T-cell (primary cell): Measurements from ENCODE around the gene PDGFRA. TPM values are rescaled to one million over a fixed set of nuclear protein-coding genes. Genes with fewer than 3 reads are reported as not detected.
"Not testable (repeated sequence)": the region's sequence is repeated elsewhere in the genome, so short reads cannot be mapped to it uniquely, and the experiment has no call there.

ENCODE experiments used
- ATAC-seq, 4 experiments: fragments of 200-7000 bp in 3 of 4; fragments of 150-1000 bp in 1 of 4; cut with Tn5 transposase; replicated peaks in 1 of 4; 1 replicate in 3 of 4; 2 replicates in 1 of 4; pipeline ENCODE4 v1.10.0; 2021; ENCODE audit warnings: moderate library complexity in 3 of 4, mild to moderate bottlenecking in 2 of 4, moderate number of reproducible peaks in 1 of 4
- CTCF ChIA-PET, 2 donors: fragments of 300-600 bp; sonication (Branson Sonifier 250); formaldehyde crosslinking; loops; one replicate each; lab custom pipeline; 2022; ENCODE audit warnings: antibody characterized with exemption in 2 of 2; lab: Charles Lee
- POLR2A ChIA-PET, 2 donors: fragments of 300-600 bp; sonication (Branson Sonifier 250); formaldehyde crosslinking; loops; one replicate each; lab custom pipeline; 2022; ENCODE audit warnings: antibody characterized with exemption in 2 of 2; lab: Charles Lee
- DNase-seq, 35 experiments: peaks; one replicate each; pipeline versions ENCODE4 v3.0.0 to v3.0.0-alpha.2; 2013 to 2023
- H3K27ac ChIP-seq: one replicate; pipeline ENCODE4 v1.5.1; 2013; ENCODE audit warnings: low read length
- H3K27me3 ChIP-seq, 2 experiments: replicated peaks in 1 of 2; 1 replicate in 1 of 2; 2 replicates in 1 of 2; pipeline versions ENCODE4 v1.6.1 to v1.7.0; 2013; ENCODE audit warnings: low read length in 1 of 2, mixed read lengths in 1 of 2; ENCODE audit not compliant: control insufficient read depth in 2 of 2, insufficient read depth in 2 of 2; ENCODE audit errors: extremely low read depth in 1 of 2
- H3K36me3 ChIP-seq, 2 donors: 1 replicate in 1 of 2; 2 replicates in 1 of 2; pipeline versions ENCODE4 v1.6.1 to v1.7.0; 2013; ENCODE audit warnings: low read length in 1 of 2; ENCODE audit not compliant: control insufficient read depth in 2 of 2, insufficient read depth in 1 of 2; ENCODE audit errors: extremely low read depth in 1 of 2
- H3K4me1 ChIP-seq, 2 experiments: 1 replicate in 1 of 2; 2 replicates in 1 of 2; pipeline versions ENCODE4 v1.6.1 to v1.7.0; 2013; ENCODE audit warnings: low read length in 2 of 2, mixed read lengths in 1 of 2; ENCODE audit not compliant: insufficient read depth in 2 of 2, control insufficient read depth in 1 of 2; ENCODE audit errors: extremely low read depth in 1 of 2
- H3K4me3 ChIP-seq, 2 donors: 1 replicate in 1 of 2; 2 replicates in 1 of 2; pipeline versions ENCODE4 v1.5.1 to v1.7.0; 2013; ENCODE audit warnings: mild to moderate bottlenecking in 2 of 2, low read length in 1 of 2, moderate library complexity in 1 of 2; ENCODE audit not compliant: control insufficient read depth in 1 of 2; ENCODE audit errors: extremely low read depth in 1 of 2
- H3K9me3 ChIP-seq: 2 replicates; pipeline ENCODE4 v1.7.0; 2013
- H3K27ac Mint-ChIP-seq, 2 donors: one replicate each; pipeline ENCODE4 v1.8.0; 2020 to 2021; ENCODE audit warnings: mild to moderate bottlenecking in 2 of 2, mixed read lengths in 2 of 2
- H3K27me3 Mint-ChIP-seq, 2 donors: one replicate each; pipeline ENCODE4 v1.8.0; 2021 to 2022; ENCODE audit warnings: mixed read lengths in 2 of 2
- H3K36me3 Mint-ChIP-seq: one replicate; pipeline ENCODE4 v1.8.0; 2021; ENCODE audit warnings: mixed read lengths
- H3K4me1 Mint-ChIP-seq, 3 donors: one replicate each; pipeline ENCODE4 v1.8.0; 2020 to 2022; ENCODE audit warnings: mixed read lengths in 3 of 3, mild to moderate bottlenecking in 1 of 3
- H3K4me3 Mint-ChIP-seq, 3 donors: one replicate each; pipeline ENCODE4 v1.8.0; 2020 to 2022; ENCODE audit warnings: mild to moderate bottlenecking in 3 of 3, mixed read lengths in 3 of 3, moderate library complexity in 3 of 3
- H3K9me3 Mint-ChIP-seq, 3 donors: one replicate each; pipeline ENCODE4 v1.8.0; 2020 to 2022; ENCODE audit warnings: mixed read lengths in 3 of 3
- WGBS: methylation state at CpG from one replicate; pipeline ENCODE4 v1.1.5; 2013; ENCODE audit warnings: missing lambda C conversion rate; ENCODE audit not compliant: insufficient coverage; 5-methylcytosine and 5-hydroxymethylcytosine counted together
- total RNA-seq, 35 experiments: library from RNA in 6 of 35; stranded (reverse) in 6 of 35; fragments of 120-200 nt in 1 of 35; gene quantifications; one replicate each; pipeline versions ENCODE4 v1.2.1 to v1.2.4 and lab custom pipeline; 2013 to 2026

Gene PDGFRA
- total RNA-seq, 5 donors from 2014 or later (not counting 1 experiment from before 2014, with no cell fraction given): 0.29 to 0.39 (median 0.32) TPM; not detected in 2

DNA sequence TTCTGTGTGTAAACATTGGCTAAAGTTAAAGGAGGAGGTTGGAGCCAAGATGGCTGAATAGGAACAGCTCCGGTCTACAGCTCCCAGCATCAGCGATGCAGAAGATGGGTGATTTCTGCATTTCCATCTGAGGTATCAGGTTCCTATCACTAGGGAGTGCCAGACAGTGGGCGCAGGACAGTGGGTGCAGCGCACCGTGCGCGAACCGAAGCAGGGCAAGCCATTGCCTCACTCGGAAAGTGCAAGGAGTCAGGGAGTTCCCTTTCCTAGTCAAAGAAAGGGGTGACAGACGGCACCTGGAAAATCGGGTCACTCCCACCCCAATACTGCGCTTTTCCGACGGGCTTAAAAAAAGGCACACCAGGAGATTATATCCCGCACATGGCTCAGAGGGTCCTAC is 14.4 kb downstream of the PDGFRA start:
- CTCF ChIA-PET, H3K4me3 ChIP-seq, H3K36me3 ChIP-seq, ATAC-seq, H3K4me1 Mint-ChIP-seq, H3K4me1 ChIP-seq, H3K27ac ChIP-seq, H3K27me3 ChIP-seq, H3K9me3 ChIP-seq, H3K9me3 Mint-ChIP-seq, H3K4me3 Mint-ChIP-seq, POLR2A ChIA-PET, H3K27ac Mint-ChIP-seq, H3K36me3 Mint-ChIP-seq, DNase-seq: not testable (repeated sequence)
- WGBS: 98% methylated on average over 12 of the region's 15 CpGs
- H3K27me3 Mint-ChIP-seq: peaks cover 23 to 26% of the 10 kb centered on the region in 2 donors

DNA sequence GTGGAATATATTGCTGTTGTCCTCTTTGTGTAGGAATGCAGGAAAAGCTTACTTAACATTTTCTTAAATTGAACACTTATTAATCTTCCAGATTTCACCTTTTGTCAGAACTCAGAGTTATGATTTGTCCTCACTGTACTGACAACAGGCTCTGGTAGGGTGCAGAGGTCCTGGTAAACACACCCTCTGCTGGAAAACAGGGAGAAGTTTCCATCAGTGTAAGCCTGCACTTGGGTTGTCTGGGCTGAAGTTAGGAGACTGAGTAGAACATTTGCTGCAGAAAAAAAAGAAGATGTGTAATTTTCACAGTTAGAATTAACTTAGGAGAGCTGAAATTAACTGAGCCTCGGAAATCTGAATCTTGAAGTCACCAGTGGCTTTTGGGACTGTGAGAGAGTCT is 23.2 kb downstream of the PDGFRA start:
- ATAC-seq, H3K36me3 Mint-ChIP-seq, H3K9me3 ChIP-seq, CTCF ChIA-PET, H3K9me3 Mint-ChIP-seq, H3K27ac Mint-ChIP-seq, H3K4me1 ChIP-seq, H3K27me3 ChIP-seq, H3K27ac ChIP-seq, POLR2A ChIA-PET, H3K4me1 Mint-ChIP-seq, H3K4me3 Mint-ChIP-seq, H3K4me3 ChIP-seq, H3K27me3 Mint-ChIP-seq, H3K36me3 ChIP-seq, DNase-seq: not testable (repeated sequence)
- whole genome bisulfite sequencing: 50% methylated on average over 1 of the region's 1 CpG

DNA sequence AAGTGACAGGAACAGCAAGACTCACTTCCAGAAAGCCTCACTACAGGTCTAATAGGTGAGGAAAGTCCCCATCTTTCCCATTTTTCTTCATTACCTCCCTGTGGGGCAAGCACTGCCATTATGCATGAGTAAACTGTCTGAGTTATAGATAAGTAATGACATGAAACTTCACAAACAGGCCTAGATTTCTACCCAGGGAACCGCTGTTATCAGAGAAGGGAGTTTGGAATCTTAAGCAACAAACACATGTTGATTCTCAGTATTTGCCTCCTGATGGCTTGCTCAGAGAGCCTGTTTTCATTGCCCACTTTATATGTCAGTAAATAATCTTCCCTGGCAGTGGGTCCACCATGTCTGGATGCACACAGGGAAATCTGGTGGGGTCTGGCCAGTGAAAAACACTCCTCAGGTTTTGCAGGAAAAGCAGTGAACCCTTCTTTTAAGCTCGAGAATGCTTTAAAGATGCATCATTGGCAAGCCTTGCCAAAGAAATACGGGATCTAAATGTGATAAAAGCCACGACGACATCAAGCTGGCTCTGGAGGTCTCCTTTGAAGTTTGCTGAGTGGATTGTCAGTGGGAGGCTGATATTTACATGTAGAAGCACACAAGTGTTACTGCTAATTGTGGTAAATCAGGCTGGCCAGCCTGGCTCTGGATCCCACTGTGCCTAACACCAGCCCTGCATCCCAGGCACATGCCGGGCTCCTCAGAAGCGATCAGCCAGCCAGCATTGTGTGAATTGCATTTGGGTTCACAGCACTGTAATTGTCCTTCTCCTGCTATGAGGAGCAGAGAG is 25.2 kb downstream of the PDGFRA start:
- Mint-ChIP-seq H3K36me3 (no peaks in the 10 kb centered on the region), H3K27ac (no peak overlapping the region), H3K4me3 (no peak overlapping the region), H3K9me3 (peaks cover 0 to 3% (median 2%) of the 10 kb centered on the region in 3 donors), H3K4me1 (no peaks in the 10 kb centered on the region), H3K27me3 (peaks cover 9 to 12% of the 10 kb centered on the region in 2 donors)
- no peak for DNase-seq
- Histone ChIP-seq H3K27ac (no peak overlapping the region), H3K27me3 (no peaks in the 10 kb centered on the region), H3K4me1 (no peaks in the 10 kb centered on the region), H3K4me3 (no peak overlapping the region), H3K9me3 (no peaks in the 10 kb centered on the region), H3K36me3 (no peaks in the 10 kb centered on the region)
- 64% methylated on average over 4 of the region's 7 CpGs for WGBS
- ATAC-seq: no peak
- ChIA-PET CTCF (no interaction called here), POLR2A (no interaction called here)

DNA sequence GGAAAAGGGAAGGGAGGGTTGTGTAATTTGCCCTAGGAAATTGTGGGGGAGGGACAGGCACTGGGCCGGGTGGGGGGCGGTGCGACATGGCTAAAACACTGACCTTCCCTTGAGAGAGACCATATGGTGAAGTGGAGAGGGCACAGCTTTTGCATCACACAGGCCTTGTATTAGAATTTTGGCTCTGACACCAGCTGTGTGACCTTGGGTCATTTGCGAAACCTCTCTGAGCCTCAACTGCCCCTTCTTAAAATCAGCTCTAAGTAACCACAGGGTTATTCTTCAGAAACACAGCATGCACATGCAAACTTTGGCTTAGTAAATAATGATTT is 25.8 kb downstream of the PDGFRA start:
- Mint-ChIP-seq H3K4me1 (no peaks in the 10 kb centered on the region), H3K36me3 (no peaks in the 10 kb centered on the region), H3K4me3 (no peak overlapping the region), H3K9me3 (peaks cover 0 to 3% (median 2%) of the 10 kb centered on the region in 3 donors), H3K27me3 (peaks cover 9 to 14% of the 10 kb centered on the region in 2 donors), H3K27ac (no peak overlapping the region)
- Histone ChIP-seq H3K36me3 (no peaks in the 10 kb centered on the region), H3K4me1 (no peaks in the 10 kb centered on the region), H3K4me3 (no peak overlapping the region), H3K27ac (no peak overlapping the region), H3K27me3 (no peaks in the 10 kb centered on the region), H3K9me3 (no peaks in the 10 kb centered on the region)
- DNase-seq (no peak), ATAC-seq (no peak)
- POLR2A ChIA-PET: no interaction called here
- CTCF ChIA-PET: no interaction called here
- WGBS: 86% methylated on average over 2 of the region's 4 CpGs

DNA sequence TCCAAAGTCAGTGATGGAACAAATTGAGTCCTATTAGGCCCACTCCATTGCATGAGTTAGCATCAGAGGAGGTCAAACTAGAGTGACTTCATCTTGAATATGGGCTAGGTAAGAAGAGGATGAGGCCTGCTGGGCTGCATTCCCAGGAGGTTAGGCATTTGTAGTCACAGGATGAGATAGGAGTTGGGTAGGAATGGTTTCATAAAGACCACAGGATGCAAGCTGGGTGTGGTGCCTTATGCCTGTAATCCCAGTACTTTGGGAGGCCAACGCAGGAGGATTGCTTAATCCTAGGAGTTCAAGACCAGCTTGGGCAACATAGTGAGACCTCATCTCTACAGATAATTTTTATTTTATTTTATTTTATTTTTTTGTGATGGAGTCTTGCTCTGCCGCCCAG is 26.8 kb downstream of the PDGFRA start:
- ChIA-PET POLR2A (no interaction called here), CTCF (interaction anchor here in 1 of 2 donors (1.2 kb wide), 1 partner anchor 326 kb away, joined by 3 read pairs; no protein-coding TSS in a partner anchor)
- H3K9me3 ChIP-seq: no peaks in the 10 kb centered on the region
- H3K9me3 Mint-ChIP-seq: peaks cover 0 to 3% (median 2%) of the 10 kb centered on the region in 3 donors
- no peaks in the 10 kb centered on the region for H3K36me3 ChIP-seq
- H3K27ac ChIP-seq: no peak overlapping the region
- H3K4me1 ChIP-seq: no peaks in the 10 kb centered on the region
- H3K27me3 Mint-ChIP-seq: peaks cover 9 to 17% of the 10 kb centered on the region in 2 donors
- DNase-seq: no peak
- no peaks in the 10 kb centered on the region for H3K4me1 Mint-ChIP-seq
- no peak overlapping the region for H3K27ac Mint-ChIP-seq
- H3K36me3 Mint-ChIP-seq: no peaks in the 10 kb centered on the region
- H3K4me3 ChIP-seq: no peak overlapping the region
- no peaks in the 10 kb centered on the region for H3K27me3 ChIP-seq
- 83% methylated on average over 1 of the region's 2 CpGs for WGBS
- no peak for ATAC-seq
- no peak overlapping the region for H3K4me3 Mint-ChIP-seq

DNA sequence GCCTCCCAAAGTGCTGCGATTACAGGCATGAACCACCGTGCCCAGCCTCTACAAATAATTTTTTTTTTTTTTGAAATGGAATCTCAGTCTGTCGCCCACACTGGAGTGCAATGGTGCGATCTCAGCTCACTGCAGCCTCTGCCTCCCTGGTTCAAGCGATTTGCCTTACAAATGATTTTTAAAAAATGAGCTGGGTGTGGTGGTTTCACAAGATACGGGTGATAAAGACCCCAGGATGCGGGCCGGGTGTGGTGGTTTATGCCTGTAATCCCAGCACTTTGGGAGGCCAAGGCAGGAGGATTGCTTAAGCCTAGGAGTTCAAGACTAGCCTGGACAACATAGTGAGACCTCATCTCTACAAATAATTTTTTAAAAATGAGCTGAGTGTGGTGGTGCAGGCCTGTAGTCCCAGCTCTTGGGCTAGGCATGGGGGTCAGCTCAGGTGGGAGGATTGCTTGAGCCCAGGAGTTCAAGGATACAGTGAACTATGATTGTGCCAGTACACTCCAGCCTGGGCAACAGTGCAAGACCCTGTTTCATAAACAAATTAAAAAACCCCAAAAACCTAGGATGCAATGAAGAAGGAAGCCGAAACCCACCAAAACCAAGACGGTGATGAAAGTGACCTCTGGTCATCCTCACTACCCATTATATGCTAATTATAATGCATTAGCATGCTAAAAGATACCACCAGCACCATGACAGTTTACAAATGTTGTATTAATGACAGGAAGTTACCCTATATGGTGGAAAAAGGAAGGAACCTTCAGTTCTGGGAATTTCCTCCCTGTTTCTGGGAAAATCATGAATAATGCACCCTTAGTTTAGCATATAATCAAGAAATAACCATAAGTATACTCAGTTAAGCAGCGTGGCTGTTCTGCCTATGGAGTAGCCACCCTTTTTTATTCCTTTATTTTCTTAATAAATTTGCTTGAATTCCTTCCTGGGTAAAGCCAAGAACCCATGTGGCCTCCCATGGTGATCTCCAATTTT is 27.7 kb downstream of the PDGFRA start:
- no peaks in the 10 kb centered on the region for H3K27me3 ChIP-seq
- no peak overlapping the region for H3K27ac ChIP-seq
- H3K27me3 Mint-ChIP-seq: peaks cover 9 to 17% of the 10 kb centered on the region in 2 donors
- 89% methylated on average over 5 of the region's 11 CpGs for WGBS
- peaks cover 0 to 3% (median 0%) of the 10 kb centered on the region in 3 donors for H3K9me3 Mint-ChIP-seq
- no peaks in the 10 kb centered on the region for H3K4me1 Mint-ChIP-seq
- CTCF ChIA-PET: interaction anchor here in 1 of 2 donors (1.2 kb wide), 1 partner anchor 327 kb away, joined by 3 read pairs; no protein-coding TSS in a partner anchor
- no peaks in the 10 kb centered on the region for H3K9me3 ChIP-seq
- no peak overlapping the region for H3K4me3 Mint-ChIP-seq
- no peak for DNase-seq
- no peak overlapping the region for H3K4me3 ChIP-seq
- no peaks in the 10 kb centered on the region for H3K36me3 Mint-ChIP-seq
- POLR2A ChIA-PET: no interaction called here
- H3K4me1 ChIP-seq: no peaks in the 10 kb centered on the region
- ATAC-seq: no peak
- H3K27ac Mint-ChIP-seq: no peak overlapping the region
- H3K36me3 ChIP-seq: no peaks in the 10 kb centered on the region
